Transverse colon (tissue), 4 donors: ENCODE results near the gene KMT2A. TPM values are rescaled to one million over a fixed set of nuclear protein-coding genes. Genes with fewer than 3 reads are reported as not detected.
A peak's percentile ranks its signal among the peaks of the same experiment; 100 is the strongest.

Source experiments
- DNase-seq: peaks from one replicate; pipeline ENCODE4 v3.0.0-alpha.2; 2019
- H3K27ac ChIP-seq, 4 donors: fragments of 200-600 bp; sonication (generic); 2 replicates each; pipeline ENCODE4 v1.5.1; 2016 to 2018; ENCODE audit warnings: inconsistent platforms in 4 of 4
- H3K27me3 ChIP-seq: fragments of 200-600 bp; sonication (generic); 2 replicates; pipeline ENCODE4 v1.5.1; 2017; ENCODE audit warnings: inconsistent platforms
- H3K36me3 ChIP-seq, 4 donors: fragments of 200-600 bp; sonication (generic); 2 replicates each; pipeline ENCODE4 v1.5.1; 2017 to 2019; ENCODE audit warnings: inconsistent platforms in 4 of 4
- H3K4me1 ChIP-seq, 4 donors: fragments of 200-600 bp; sonication (generic); 2 replicates each; pipeline ENCODE4 v1.5.1; 2017 to 2020; ENCODE audit warnings: inconsistent platforms in 4 of 4
- H3K4me3 ChIP-seq, 4 donors: fragments of 200-600 bp; sonication (generic); 1 replicate in 1 of 4; 2 replicates in 3 of 4; pipeline versions ENCODE4 v1.5.1 to v1.6.1; 2017 to 2019; ENCODE audit warnings: inconsistent platforms in 4 of 4
- H3K9me3 ChIP-seq, 2 donors: fragments of 200-600 bp; sonication (generic); 2 replicates each; pipeline ENCODE4 v1.5.1; 2017 to 2019; ENCODE audit warnings: inconsistent platforms in 2 of 2
- CTCF ChIP-seq, 5 experiments: fragments of 200-600 bp in 3 of 5; fragments of 450-650 bp in 2 of 5; sonication (generic) in 3 of 5; IDR thresholded peaks; 1 replicate in 2 of 5; 2 replicates in 3 of 5; pipeline ENCODE4 v1.5.1; 2016 to 2017; ENCODE audit warnings: antibody characterized with exemption in 5 of 5, inconsistent platforms in 3 of 5, mild to moderate bottlenecking in 2 of 5, moderate library complexity in 1 of 5
- POLR2A ChIP-seq: fragments of 450-650 bp; IDR thresholded peaks from one replicate; pipeline ENCODE4 v1.6.1; 2016; ENCODE audit warnings: antibody characterized with exemption, mild to moderate bottlenecking, moderate library complexity
- POLR2AphosphoS5 ChIP-seq, 3 donors: sonication (generic); formaldehyde crosslinking; IDR thresholded peaks; one replicate each; pipeline ENCODE4 v1.6.1; 2016; ENCODE audit warnings: antibody characterized with exemption in 3 of 3
- WGBS, 2 donors: methylation state at CpG; one replicate each; pipeline ENCODE4 v1.1.5; 2018; ENCODE audit warnings: low coverage in 1 of 2; 5-methylcytosine and 5-hydroxymethylcytosine counted together
- in situ Hi-C, 4 donors: fragments of 200-750 bp; cut with MboI; loops; one replicate each; pipeline versions ENCODE4 v1.15.0 to v1.15.1; 2017; ENCODE audit warnings: low sequenced_read_pairs in 3 of 4, low pct_ligation_motif_present in 1 of 4, low pct_unique_long_range_greater_than_20kb in 1 of 4
- intact Hi-C: fragments of 100-400 bp; cut with DNase I; formaldehyde crosslinking; loops from one replicate; pipeline ENCODE4 v1.15.1; 2023; ENCODE audit warnings: low total_unique reads
- total RNA-seq, 4 donors: library from RNA; depleted of rRNA; stranded (reverse); fragments of >200 nt; gene quantifications; one replicate each; pipeline ENCODE4 v1.1.0, GENCODE V29; 2016

The KMT2A gene
- total RNA-seq, 4 donors from 2014 or later = 51.1 to 120 (median 75.5) TPM

DNA sequence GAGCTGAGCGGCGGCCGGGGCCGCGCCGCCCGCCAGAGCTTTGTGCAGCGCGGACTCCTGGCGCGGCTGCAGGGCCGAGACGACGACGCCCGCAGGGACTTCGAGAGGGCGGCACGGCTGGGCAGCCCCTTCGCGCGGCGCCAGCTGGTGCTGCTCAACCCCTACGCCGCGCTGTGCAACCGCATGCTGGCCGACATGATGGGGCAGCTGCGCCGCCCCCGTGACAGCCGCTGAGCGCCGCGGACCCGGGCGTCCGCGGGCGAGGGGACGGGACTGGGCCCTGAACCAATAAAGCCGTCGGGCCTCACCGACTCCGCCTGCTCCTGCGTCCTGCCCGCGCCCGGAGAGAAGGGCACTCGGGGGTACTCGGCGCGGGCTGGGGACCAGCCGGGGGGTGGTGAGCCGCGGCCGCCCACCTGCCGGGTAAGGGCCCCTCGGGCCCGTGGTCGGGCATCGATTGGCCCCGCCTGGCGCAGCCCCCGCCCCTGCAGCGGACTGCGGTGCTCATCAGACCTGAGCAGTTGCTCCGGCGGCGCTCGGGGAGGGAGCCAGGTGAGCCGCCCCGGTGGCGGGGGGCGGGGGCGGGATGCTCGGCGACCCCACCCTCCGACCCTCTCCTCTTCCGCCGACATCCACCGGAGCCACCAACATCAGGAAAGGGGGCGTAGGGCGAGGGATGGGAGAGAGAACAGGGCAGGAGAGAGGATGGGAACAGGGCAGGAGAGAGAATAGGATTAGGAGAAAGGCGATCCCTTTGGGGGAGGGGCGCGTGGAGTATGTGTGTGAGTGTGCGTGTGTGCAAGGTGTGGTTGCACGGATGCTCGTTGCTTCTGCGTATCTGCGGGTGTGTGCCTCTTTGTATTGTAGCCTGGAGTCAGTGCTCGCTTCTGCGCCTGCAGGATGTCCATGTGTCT lies 94.6 kb downstream of the KMT2A start, which contains the start of gene TMEM25:
Gene TMEM25, plus strand, starts transcription at position 510 of the 914 bp plus-strand sequence. CDS start 610 bp downstream, outside the sequence.
- TF ChIP-seq POLR2AphosphoS5 (IDR thresholded peaks at IDR 0.05) (peak in 1 of 3 donors; percentile 44), CTCF (IDR thresholded peaks at IDR 0.05) (no peak), POLR2A (peak; percentile 44)
- Histone ChIP-seq H3K4me3 (peak within 1 kb of the TSS; percentile 64 to 84 (median 68)), H3K36me3 (no peaks in the 10 kb centered on the region), H3K27me3 (no peaks in the 10 kb centered on the region), H3K4me1 (peaks cover 9 to 30% (median 23%) of the 10 kb centered on the region in 4 donors), H3K27ac (peak within 1 kb of the TSS; percentile 72 to 86 (median 80)), H3K9me3 (no peaks in the 10 kb centered on the region)
- in situ Hi-C loops (no loop called here), intact Hi-C loops (no loop called here)
- 0 to 2% methylated on average over 1 to 92 of the region's 94 CpGs for WGBS, 2 donors
- DNase-seq = peak; percentile 71

- intact Hi-C loops = no loop called here
- peaks cover 9 to 27% (median 23%) of the 10 kb centered on the region in 4 donors for H3K4me1 ChIP-seq
- H3K4me3 ChIP-seq = peak overlapping the region; percentile 64 to 84 (median 68)
- 22% methylated on average over 12 of the region's 12 CpGs; no CpG with 5 or more reads in 1 of the 2 donors for WGBS, 2 donors
- DNase-seq = no peak
- no peaks in the 10 kb centered on the region for H3K9me3 ChIP-seq
- no peaks in the 10 kb centered on the region for H3K36me3 ChIP-seq
- peak overlapping the region in 3 of 4 donors; percentile 76 to 86 (median 83) for H3K27ac ChIP-seq
- in situ Hi-C loops = no loop called here
- no peaks in the 10 kb centered on the region for H3K27me3 ChIP-seq
- TF ChIP-seq CTCF (IDR thresholded peaks at IDR 0.05) (no peak), POLR2AphosphoS5 (IDR thresholded peaks at IDR 0.05) (no peak), POLR2A (no peak)
These were observed 95.3 kb downstream of the KMT2A start for GRCh38 chr11:118531597-118532084.

DNA sequence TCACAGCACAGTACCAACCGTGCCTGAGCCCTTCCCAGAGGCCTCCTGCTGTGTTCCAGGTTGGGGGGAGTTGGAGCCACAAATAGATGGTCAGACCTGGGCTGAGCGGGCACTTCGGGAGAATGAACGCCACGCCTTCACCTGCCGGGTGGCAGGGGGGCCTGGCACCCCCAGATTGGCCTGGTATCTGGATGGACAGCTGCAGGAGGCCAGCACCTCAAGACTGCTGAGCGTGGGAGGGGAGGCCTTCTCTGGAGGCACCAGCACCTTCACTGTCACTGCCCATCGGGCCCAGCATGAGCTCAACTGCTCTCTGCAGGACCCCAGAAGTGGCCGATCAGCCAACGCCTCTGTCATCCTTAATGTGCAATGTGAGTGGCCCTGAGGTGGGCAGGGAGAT lies 95.8 kb downstream of the KMT2A start:
- WGBS, 2 donors = 75 to 89% methylated on average over 4 to 7 of the region's 10 CpGs
- intact Hi-C loops = no loop called here
- H3K36me3 ChIP-seq = no peaks in the 10 kb centered on the region
- H3K4me3 ChIP-seq = peak overlapping the region in 1 of 4 donors; percentile 66
- no peak for DNase-seq
- H3K9me3 ChIP-seq = no peaks in the 10 kb centered on the region
- no peaks in the 10 kb centered on the region for H3K27me3 ChIP-seq
- in situ Hi-C loops = no loop called here
- H3K27ac ChIP-seq = peak overlapping the region in 2 of 4 donors; percentile 76 to 86
- peaks cover 9 to 25% (median 21%) of the 10 kb centered on the region in 4 donors for H3K4me1 ChIP-seq
- no peak for TF ChIP-seq POLR2A

- no peak overlapping the region for H3K4me3 ChIP-seq
- no peaks in the 10 kb centered on the region for H3K36me3 ChIP-seq
- 90% methylated on average over 16 of the region's 19 CpGs; no CpG with 5 or more reads in 1 of the 2 donors for WGBS, 2 donors
- TF ChIP-seq POLR2A (no peak), POLR2AphosphoS5 (IDR thresholded peaks at IDR 0.05) (no peak)
- in situ Hi-C loops (no loop called here), intact Hi-C loops (no loop called here)
- no peaks in the 10 kb centered on the region for H3K9me3 ChIP-seq
- no peaks in the 10 kb centered on the region for H3K27me3 ChIP-seq
- no peak for DNase-seq
- peaks cover 9 to 25% (median 21%) of the 10 kb centered on the region in 4 donors for H3K4me1 ChIP-seq
- peak overlapping the region in 1 of 4 donors; percentile 36 for H3K27ac ChIP-seq
These were observed 96.8 kb downstream of the KMT2A start for GRCh38 chr11:118532852-118533768.
